ENCODE data around the gene LRRC8D. TPM values are rescaled to one million over a fixed set of nuclear protein-coding genes. Genes with fewer than 3 reads are reported as not detected.

Gene LRRC8D
- total and polyA plus RNA-seq, 9 of the 15 experiments (the other 6 are each of a cell fraction or from before 2014, with no cell fraction given), result 3.4 to 53.9 (median 15.9) TPM

- TF ChIP-seq PKNOX1 (IDR thresholded peaks at IDR 0.05), result peak; percentile 68
- TF ChIP-seq U2AF2 (optimal IDR thresholded peaks at IDR 0.05; ENCODE audit: low read depth, low read length), result no peak
- peak; percentile 24; the same call in 1 of the 2 replicates for TF ChIP-seq EGR1 (conservative IDR thresholded peaks at IDR 0.05)
- TF ChIP-seq ZNF766 (CRISPR knock-in tag; conservative IDR thresholded peaks at IDR 0.05), result no peak
- TF ChIP-seq, protein P1, sequence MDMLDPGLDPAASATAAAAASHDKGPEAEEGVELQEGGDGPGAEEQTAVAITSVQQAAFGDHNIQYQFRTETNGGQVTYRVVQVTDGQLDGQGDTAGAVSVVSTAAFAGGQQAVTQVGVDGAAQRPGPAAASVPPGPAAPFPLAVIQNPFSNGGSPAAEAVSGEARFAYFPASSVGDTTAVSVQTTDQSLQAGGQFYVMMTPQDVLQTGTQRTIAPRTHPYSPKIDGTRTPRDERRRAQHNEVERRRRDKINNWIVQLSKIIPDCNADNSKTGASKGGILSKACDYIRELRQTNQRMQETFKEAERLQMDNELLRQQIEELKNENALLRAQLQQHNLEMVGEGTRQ (CRISPR knock-in tag; IDR thresholded peaks at IDR 0.05), result no peak
- peak; percentile 92 for TF ChIP-seq ATF3 (IDR thresholded peaks at IDR 0.05)
- no peak for TF ChIP-seq ATF3 (CRISPR knock-in tag; conservative IDR thresholded peaks at IDR 0.05)
- TF ChIP-seq, protein P2, sequence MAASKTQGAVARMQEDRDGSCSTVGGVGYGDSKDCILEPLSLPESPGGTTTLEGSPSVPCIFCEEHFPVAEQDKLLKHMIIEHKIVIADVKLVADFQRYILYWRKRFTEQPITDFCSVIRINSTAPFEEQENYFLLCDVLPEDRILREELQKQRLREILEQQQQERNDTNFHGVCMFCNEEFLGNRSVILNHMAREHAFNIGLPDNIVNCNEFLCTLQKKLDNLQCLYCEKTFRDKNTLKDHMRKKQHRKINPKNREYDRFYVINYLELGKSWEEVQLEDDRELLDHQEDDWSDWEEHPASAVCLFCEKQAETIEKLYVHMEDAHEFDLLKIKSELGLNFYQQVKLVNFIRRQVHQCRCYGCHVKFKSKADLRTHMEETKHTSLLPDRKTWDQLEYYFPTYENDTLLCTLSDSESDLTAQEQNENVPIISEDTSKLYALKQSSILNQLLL (CRISPR knock-in tag; IDR thresholded peaks at IDR 0.05; ENCODE audit: borderline replicate concordance), result no peak
- 0 out of 2 replicates have a peak, but pooled peaks have one; percentile 16 for TF ChIP-seq RFX1 (IDR thresholded peaks at IDR 0.05)
- peak; percentile 46; the same call in 1 of the 2 replicates for TF ChIP-seq JUND (IDR thresholded peaks at IDR 0.05; ENCODE audit: borderline replicate concordance, low read depth, low read length)
- TF ChIP-seq JUND (tag; IDR thresholded peaks at IDR 0.05; ENCODE audit: borderline replicate concordance, low read depth, low read length), result no peak; the same call in 2 of the 3 replicates
- 0 out of 2 replicates have a peak, but pooled peaks have one; percentile 46 for TF ChIP-seq BRD4 (IDR thresholded peaks at IDR 0.05)
- 0 out of 2 replicates have a peak, but pooled peaks have one; percentile 17 for TF ChIP-seq ZNF174 (CRISPR knock-in tag; IDR thresholded peaks at IDR 0.05)
- 0 out of 2 replicates have a peak, but pooled peaks have one; percentile 21 for TF ChIP-seq TEAD4 (IDR thresholded peaks at IDR 0.05; ENCODE audit: low read length)
- TF ChIP-seq TEAD4 (CRISPR knock-in tag; IDR thresholded peaks at IDR 0.05; ENCODE audit: borderline replicate concordance), result no peak
- TF ChIP-seq CEBPB (tag; IDR thresholded peaks at IDR 0.05), result no peak
- TF ChIP-seq ARID1B (IDR thresholded peaks at IDR 0.05), result peak; percentile 45; the same call in 1 of the 2 replicates
- TF ChIP-seq CGGBP1 (CRISPR knock-in tag; IDR thresholded peaks at IDR 0.05), result 0 out of 2 replicates have a peak, but pooled peaks have one; percentile 17
Measured at GRCh38 chr1:89907727-89908212, 86.9 kb downstream of the LRRC8D start (continued).
